Measurements from ENCODE around the gene ZFYVE9.

GRCh38 chr1:52346653-52347052 is 204.8 kb downstream of the ZFYVE9 start:
- TF ChIP-seq CTCF (IDR thresholded peaks at IDR 0.05) (no peak), MLX (CRISPR knock-in tag; IDR thresholded peaks at IDR 0.05) (no peak), FOXK1 (CRISPR knock-in tag; IDR thresholded peaks at IDR 0.05) (no peak), TP53 (CRISPR knock-in tag; IDR thresholded peaks at IDR 0.05) (no peak), PREB (CRISPR knock-in tag; IDR thresholded peaks at IDR 0.05; ENCODE audit: borderline replicate concordance) (no peak), MAX (CRISPR knock-in tag; IDR thresholded peaks at IDR 0.05) (no peak), JUN (CRISPR knock-in tag; IDR thresholded peaks at IDR 0.05) (no peak), PRDM15 (CRISPR knock-in tag; IDR thresholded peaks at IDR 0.05) (no peak), NFYB (CRISPR knock-in tag; conservative IDR thresholded peaks at IDR 0.05; ENCODE audit: low read depth) (no peak), GTF2I (CRISPR knock-in tag; conservative IDR thresholded peaks at IDR 0.05) (no peak), ESRRA (CRISPR knock-in tag; IDR thresholded peaks at IDR 0.05; ENCODE audit: borderline replicate concordance) (no peak), E2F5 (CRISPR knock-in tag; IDR thresholded peaks at IDR 0.05) (no peak), GRHL2 (CRISPR knock-in tag; IDR thresholded peaks at IDR 0.05; ENCODE audit: insufficient replicate concordance, severe bottlenecking) (no peak), ZNF121 (CRISPR knock-in tag; IDR thresholded peaks at IDR 0.05) (no peak)

Measured in WTC11 (cell line).